ENCODE results near the gene MRPL41.

GRCh38 chr9:137588891-137589290, 37.2 kb downstream of the MRPL41 start:
- no peak for TF ChIP-seq CTCF (IDR thresholded peaks at IDR 0.05)
- TF ChIP-seq POLR2A (IDR thresholded peaks at IDR 0.05), result no peak

Data from uterus (tissue), 2 donors.